HG03159 (cell line): ENCODE measurements around the gene C5orf58.

ENCODE experiments used
- ATAC-seq: cut with Tn5 transposase; IDR thresholded peaks from one replicate; pipeline ENCODE4 v1.9.1; 2021; ENCODE audit warnings: mild to moderate bottlenecking, moderate library complexity; ENCODE audit not compliant: unreplicated experiment

C5orf58 gene

DNA sequence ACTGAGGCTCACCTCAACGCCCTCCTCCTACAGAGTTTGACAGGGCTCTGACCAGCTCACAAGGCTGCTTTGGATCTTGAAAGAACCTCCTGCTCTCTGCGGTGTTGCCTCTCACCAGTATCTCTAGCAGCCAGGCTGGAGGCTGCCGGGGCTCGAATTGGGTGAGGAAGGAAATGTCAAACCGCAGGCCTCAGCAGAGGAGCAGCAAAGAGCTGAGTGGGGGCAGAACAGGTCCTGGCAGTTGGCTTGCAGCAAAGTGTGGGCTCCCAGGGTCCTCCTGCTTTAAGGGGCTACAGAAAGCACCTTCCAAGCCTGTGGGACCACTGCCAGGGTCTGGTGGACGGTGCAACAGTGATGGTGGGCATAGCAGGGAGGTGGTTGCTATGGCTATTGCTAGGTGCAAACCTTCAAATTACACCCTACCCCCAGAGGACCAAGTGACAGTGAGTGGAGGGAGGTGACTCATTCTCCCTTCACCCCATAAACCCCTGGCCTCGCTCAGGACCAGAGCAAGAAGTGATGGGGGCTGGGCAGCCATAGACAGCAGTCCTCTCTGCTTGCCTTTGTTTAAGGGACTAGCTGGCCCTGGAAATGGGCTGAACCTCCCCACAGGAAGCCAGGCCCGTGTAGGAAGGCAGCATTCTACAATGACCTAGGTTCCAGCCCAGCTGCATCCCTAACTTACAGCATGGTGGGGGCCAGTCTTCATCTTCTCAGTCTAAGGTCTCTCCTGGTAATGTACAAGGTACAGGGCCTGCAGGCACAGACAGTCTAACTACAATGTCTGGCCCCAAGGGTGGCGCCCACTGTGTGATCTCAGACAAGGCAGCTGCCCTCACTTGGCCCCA, 46.0 kb downstream of the C5orf58 start:
- peak; percentile 88 for ATAC-seq

DNA sequence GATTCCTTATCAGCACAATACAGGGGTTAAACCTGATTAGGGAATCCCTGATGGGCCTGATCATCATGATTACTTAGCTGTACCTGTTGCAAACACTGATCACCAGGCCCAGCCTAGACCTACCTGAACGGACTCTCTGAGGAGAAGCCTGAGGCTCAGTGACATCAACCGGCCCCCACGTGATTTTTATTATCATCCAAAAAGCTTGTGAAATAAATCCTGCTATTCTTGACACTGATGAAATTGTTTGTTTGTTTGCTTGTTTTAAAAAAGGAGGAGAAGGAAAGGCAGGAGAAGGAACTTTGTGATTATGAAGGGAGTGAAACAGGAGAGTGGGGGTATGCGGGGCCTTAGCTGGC, 46.7 kb downstream of the C5orf58 start:
- no peak for ATAC-seq

DNA sequence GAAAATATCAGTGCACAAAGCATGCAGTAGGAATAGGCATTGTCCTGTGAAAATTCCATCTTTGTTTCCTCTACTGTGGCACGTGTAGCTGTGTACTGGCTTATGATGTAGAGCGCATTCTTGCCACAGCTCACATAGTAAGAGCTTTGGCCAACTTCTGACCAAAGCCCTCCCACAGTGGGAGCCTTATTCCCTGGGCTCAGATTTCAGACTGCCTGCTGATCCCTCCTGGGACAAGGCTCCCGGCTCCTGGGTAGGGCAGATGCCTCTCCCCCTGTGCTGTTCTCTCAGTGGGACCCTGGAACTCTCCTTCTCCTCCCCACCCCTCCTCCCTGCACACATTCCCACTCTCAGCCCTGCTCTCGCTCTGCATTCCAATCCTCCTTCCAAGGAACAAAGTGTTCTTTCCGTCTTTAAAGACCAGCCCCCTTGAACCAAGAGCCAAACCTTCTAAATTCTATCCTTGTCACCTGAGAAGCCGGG, 47.3 kb downstream of the C5orf58 start:
- no peak for ATAC-seq

DNA sequence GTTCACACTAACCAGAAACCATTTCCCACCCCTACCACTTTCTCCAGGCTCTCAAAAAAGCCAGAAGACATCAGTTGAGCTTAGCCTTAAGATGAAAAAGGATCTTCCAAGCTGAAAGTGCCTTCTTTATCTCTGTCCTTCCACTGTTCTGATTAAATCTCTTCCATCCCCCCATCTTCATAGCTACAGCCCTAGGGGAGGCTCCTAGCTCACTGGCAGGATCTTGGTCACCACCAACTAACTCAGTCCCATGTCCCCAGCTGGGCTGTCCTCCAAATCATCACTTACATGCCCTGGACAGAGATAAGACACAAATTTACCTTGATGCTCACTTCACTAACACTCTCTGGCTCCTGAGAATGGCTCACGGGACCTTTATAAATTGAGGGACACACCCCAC, 50.5 kb downstream of the C5orf58 start:
- ATAC-seq = no peak

DNA sequence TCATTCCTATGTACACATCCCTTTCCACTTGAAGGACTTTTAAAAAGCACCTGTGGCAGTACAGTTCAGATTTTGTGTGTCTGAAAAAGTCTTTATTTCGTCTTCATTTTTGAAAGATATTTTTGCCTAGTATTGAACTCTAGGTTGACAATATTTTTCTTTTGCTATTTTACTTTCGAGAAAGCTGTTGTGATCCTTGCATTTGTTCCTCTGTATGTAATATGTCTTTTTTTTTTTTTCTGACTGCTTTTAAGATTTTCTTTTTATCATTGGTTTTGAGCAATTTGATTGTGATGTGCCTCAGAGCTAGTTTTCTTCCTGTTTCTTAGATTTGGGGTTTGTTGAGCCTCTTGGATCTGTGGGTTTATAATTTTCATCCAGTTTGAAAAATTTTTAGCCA, 51.4 kb downstream of the C5orf58 start:
- ATAC-seq = no peak

DNA sequence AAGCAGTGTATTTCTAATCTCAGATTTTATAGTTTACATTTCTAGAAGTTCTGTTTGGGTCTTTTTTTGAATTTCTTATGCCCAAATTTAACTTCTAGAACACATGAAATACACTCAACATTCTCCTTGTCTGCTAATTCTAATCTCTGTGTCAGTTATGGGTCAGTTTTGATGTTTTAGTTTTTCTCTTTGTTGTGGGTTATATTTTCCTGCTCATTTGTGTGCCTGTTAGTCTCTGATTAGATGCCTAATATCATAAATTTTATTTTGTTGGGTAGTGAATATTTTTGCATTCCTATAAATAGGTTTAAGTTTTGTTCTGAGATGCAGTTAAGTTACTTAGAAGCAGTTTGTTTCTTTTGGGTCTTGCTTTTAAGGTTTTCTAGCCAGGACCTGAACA, 52.4 kb downstream of the C5orf58 start:
- no peak for ATAC-seq

DNA sequence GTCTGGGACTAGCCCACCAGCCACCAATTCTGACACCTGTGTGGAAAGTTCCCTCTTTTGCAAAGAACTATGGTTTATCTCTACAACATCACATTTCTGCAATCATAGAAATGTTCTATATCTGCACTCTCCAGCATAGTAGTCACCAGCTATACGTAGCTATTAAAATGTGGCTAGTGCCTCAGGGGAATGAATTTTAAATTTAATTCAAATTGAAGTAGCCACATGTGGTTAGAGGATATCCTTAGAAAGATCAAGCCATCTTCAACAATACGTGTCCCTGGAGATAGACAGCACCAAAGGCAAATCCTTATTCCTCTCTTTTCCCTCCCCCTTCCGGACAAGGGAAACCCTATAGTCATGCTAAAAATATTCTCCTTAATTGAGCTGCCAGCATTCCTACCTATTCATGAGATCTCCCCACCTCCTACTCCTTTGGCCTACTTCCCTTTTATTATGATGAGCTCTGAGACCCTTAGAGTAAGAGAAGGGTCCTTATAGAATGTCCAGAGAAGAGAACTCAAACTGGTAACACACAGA, 53.7 kb downstream of the C5orf58 start:
- no peak for ATAC-seq

DNA sequence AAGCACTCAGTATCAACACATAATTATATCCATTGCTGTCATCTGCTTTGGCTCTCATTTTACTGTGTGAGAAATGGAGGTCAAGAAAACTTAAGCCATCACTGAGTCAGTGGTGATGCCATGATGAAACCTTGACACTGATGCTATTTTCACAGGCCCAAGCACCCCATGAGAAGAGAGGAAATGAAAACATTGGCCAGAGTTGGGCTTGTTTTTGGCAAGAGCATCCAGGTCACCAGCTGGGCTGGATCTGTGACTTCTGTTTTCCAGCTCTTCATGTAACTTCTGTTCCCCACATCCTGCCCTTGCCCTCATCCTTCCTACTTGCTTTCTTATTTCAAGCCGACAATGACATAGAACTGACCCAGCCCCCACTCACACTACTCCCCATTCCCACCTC, 54.7 kb downstream of the C5orf58 start:
- no peak for ATAC-seq

DNA sequence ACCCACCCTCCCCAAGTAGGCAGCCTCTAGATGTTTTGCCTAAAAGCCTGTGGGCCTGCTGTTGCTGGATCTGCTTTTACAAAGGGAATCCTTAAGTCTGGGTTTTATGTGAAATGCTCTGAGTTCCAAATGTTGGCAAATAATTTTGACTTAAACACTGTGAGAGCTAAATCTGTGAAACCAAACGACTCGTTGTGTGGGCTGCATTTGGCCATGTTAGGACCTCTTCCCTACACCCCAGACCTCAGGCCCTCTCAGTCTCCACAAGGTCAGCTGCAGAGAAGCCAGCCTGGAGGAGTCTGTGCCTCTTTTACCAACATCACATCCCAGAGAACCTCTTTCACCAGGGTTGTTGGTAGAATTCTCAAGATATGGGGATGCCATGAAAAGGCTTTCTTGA, 55.4 kb downstream of the C5orf58 start:
- no peak for ATAC-seq

DNA sequence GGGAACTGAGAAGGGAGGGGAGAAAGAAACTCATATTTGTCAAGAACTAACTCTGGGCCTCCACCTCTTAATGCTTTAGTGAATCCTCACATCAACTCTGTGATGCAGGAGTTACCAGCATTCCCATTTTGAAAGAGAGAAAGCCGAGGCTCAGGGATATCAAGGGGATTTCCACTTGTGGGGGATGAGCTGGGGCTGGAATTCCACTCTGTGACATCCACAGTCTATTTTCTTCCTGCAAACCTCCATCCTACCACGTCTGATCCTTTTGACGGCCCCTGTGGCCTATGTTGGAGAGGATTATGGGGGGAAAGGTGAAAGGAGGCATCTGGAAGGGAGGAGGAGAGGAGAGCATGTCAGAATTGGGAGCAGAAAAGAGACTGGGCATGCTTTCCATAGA, 55.8 kb downstream of the C5orf58 start:
- ATAC-seq = no peak

DNA sequence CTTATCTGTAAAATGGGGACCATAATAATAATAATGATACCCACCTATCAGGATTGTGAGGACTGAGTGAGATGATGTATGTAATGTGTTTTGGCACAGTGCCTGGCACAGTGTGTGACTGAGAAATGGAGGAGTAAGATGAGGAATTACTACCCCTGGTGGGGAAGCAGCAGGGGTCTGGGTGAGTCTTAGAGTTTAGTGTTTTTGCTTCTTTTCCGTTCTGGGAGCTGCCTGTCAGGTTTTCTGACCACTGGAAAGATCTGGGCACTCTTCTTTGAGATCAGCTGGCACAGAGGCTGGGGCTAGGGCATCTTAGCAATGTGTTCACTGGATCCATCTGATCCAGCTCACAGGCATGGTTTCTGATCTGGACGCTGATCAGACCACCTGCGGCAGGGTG, 56.3 kb downstream of the C5orf58 start:
- no peak for ATAC-seq

DNA sequence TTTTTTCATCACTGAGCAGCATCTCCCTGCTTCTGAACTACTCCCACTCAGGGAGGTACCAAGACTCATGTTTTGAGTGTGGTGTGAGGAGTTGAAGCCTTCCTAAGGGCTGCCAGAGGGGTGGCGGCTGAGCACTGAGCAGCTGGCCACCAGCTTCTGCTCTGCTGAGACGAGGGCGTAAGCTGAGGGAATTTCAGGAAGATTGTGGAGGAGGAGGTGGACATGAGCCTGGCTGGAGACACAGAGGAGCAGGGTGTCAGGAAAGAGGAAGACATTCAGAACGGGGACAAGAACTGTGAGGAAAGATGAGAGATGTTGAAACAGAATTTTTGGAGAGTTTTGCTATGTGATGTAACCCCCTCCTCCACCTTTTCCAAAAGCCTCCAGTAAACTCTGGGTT, 57.0 kb downstream of the C5orf58 start:
- no peak for ATAC-seq

DNA sequence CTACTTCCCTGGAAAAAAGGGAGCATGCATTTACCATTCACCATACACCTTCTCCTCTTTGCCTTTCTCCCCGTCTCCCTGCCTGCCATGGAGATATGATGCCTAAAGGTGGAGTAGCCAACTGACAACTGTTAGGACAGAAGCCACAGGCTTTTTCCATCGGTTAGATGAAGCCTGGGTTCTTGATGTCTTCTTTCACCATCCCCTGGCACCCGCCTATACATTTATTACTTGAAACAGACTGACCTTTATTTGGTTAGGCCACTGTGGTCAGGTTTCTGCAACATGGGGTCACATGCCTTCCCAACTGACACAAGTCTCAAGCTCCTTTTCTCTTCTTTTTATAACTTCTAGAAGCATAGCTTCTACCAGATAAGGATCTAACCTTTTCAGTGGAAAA, 57.7 kb downstream of the C5orf58 start:
- no peak for ATAC-seq

DNA sequence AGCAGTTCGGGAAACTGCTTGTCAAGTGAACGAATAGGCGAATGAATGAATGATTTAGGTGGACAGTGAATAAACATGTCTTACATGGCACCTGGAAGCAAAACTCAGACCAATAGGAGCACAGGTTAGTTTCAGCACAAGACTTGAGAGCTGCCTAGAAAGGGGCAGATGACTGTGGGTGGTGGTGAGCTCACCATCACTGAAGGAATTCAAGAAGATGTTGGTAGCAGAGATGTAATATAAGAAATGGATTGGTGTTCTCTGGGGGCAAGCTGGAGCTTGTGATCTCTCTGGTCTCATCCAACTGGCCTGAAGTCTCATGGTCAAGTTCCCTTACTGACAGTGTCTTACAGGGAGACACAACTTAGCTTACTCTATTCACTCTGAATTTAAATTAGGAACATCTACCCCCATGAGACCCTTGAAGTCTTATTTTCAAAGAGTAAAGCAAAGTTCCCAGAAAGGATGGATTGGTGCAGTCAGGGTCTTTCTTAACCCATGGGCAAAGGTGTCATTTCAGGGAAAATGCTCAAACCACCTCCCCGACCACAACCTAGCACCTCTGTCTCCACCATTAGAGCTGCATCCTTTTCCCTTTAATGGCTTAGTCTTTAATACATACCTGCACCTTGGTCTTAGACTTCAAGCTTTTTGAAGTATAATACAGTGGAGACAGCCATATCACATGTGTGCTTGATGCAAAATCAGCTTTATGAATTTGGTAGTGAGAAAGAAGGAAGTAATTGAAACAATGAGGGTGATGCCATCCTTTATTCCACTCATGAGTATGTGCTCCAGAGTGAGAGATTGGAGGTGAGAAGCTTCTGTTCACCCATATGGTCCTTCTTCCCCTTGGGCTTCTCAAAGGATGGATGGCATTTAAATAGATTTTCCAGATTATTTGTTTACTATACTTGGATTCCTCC, 59.7 kb downstream of the C5orf58 start:
- no peak for ATAC-seq

DNA sequence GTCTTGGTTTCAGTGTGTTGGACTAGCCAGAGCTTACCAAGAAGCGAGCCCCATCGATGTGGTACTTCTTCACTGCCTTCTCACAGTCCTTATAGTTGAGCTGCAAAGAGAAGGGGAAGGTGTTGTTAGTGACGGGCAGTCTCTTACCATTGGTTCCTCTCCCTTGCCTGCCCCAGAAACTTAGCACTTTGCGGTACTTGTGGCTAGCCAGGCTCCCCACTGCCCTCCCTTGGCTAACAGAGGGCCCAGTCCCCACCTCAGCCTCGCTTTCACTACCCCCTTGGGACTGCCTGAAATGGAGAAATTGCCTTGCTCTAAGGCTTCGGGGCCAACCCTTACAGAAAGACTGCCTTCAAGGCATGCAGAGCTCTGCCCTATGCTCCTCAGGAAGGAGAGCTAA, 60.5 kb downstream of the C5orf58 start:
- ATAC-seq = peak; percentile 68

DNA sequence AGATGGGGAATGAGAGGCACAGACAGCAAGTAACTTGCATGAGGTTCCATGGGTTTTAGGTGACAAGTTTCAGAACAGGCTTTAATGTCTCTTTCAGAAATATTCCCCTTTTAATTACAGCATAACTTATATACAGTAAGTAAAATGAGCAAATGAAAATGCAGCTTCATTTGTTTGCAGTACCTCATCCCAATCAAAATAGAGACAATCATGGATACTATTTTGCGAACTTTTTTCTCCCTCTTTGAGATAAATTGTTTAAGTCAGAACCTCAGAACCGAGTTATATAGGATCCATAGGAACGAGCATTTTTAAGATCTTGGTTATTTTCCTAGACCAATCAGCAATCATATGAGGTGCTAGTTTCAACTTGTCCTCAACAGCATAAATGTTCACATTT, 61.3 kb downstream of the C5orf58 start:
- ATAC-seq = no peak

DNA sequence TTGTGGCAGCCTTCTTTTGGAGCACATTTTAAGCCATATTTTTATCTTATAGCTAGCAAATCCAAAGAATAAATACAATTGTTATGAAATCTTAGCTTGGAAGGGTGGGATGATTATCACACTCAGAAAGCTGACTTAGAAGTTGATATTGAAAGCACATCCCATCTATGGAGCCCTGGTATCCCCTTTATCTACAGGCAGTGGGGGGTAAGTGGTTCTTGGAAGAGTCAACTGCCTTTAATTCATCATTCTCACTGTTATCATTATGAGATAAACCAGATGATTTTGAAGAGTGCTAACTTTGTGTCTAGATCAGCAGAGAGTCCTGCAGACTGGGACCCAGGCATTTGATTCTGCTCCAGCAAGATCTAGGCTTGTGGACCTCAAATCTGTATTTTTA, 61.8 kb downstream of the C5orf58 start:
- ATAC-seq = no peak
